ENCODE data around the gene CSMD2. TPM values are rescaled to one million over a fixed set of nuclear protein-coding genes. Genes with fewer than 3 reads are reported as not detected.

Gene CSMD2
- total RNA-seq, 6 donors from 2014 or later: 0.39 to 1.0 (median 0.52) TPM

DNA sequence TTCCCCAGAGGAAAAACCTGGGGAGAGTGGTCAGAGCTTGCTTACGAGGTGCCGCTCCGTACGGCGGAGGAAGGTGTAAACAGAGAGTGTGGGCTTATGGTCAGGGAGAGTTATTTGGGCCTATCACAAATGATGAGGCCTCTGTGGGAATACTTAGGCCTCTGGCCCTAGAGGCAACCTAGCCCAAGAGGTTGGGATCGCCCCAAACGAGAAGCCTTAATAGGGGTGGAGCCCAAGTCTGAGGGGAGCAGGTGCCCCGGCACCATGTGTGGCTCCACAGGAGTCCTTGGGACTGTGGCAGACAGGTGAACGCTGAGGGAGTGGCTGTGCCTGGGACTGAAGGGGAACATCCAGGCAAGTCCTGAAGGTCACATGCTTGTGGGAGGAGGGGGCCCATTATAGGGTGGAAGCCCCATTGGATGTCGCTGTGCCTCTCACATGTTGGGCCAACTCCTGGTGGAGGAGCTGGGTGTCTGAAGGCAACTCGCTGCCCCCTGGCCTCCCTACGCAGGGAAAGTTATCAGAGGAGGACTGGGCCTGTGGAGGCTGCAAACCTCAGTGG, 557.5 kb downstream of the CSMD2 start:
- Histone ChIP-seq H3K27ac (no peak overlapping the region), H3K36me3 (no peaks in the 10 kb centered on the region), H3K4me1 (no peaks in the 10 kb centered on the region), H3K9me3 (no peaks in the 10 kb centered on the region), H3K27me3 (no peaks in the 10 kb centered on the region), H3K4me3 (no peak overlapping the region)
- WGBS, 2 donors: 90 to 92% methylated on average over 12 of the region's 12 CpGs
- TF ChIP-seq EP300 (IDR thresholded peaks at IDR 0.05) (no peak), POLR2AphosphoS5 (IDR thresholded peaks at IDR 0.05) (no peak)
- ATAC-seq (ENCODE audit: low FRiP score in 2 of 2) (no peak), DNase-seq (no peak)

DNA sequence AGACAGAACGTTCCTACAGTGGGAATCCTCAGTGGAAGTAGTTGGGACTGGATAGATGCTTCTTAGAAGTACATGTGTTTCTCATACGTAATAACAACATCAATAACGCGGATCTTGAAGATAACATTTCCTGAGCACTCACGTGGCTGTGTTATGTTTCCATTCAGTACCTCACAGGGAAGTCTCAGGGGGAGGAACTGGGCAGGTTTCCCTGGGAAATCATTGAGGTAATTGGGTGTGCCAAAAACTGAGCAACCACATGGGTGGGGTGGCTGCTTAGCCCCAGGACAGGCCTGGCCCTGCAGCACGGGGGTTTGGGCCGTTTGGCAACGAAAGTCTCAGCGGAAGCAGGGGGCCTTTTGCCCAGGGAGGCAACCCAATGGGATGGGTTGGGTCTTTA, 558.8 kb downstream of the CSMD2 start:
- ATAC-seq (ENCODE audit: low FRiP score in 2 of 2) (peak in 1 of 2 donors; percentile 78), DNase-seq (no peak)
- 59 to 75% methylated on average over 9 of the region's 9 CpGs for WGBS, 2 donors
- no peaks in the 10 kb centered on the region for H3K36me3 ChIP-seq
- no peaks in the 10 kb centered on the region for H3K27me3 ChIP-seq
- no peak overlapping the region for H3K27ac ChIP-seq
- no peak for TF ChIP-seq EP300 (IDR thresholded peaks at IDR 0.05)
- no peak for TF ChIP-seq POLR2AphosphoS5 (IDR thresholded peaks at IDR 0.05)
- TF ChIP-seq, protein P1, sequence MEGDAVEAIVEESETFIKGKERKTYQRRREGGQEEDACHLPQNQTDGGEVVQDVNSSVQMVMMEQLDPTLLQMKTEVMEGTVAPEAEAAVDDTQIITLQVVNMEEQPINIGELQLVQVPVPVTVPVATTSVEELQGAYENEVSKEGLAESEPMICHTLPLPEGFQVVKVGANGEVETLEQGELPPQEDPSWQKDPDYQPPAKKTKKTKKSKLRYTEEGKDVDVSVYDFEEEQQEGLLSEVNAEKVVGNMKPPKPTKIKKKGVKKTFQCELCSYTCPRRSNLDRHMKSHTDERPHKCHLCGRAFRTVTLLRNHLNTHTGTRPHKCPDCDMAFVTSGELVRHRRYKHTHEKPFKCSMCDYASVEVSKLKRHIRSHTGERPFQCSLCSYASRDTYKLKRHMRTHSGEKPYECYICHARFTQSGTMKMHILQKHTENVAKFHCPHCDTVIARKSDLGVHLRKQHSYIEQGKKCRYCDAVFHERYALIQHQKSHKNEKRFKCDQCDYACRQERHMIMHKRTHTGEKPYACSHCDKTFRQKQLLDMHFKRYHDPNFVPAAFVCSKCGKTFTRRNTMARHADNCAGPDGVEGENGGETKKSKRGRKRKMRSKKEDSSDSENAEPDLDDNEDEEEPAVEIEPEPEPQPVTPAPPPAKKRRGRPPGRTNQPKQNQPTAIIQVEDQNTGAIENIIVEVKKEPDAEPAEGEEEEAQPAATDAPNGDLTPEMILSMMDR (IDR thresholded peaks at IDR 0.05): no peak
- TF ChIP-seq POLR2A (IDR thresholded peaks at IDR 0.05): no peak
- no peaks in the 10 kb centered on the region for H3K9me3 ChIP-seq
- H3K4me3 ChIP-seq: no peak overlapping the region
- no peaks in the 10 kb centered on the region for H3K4me1 ChIP-seq

DNA sequence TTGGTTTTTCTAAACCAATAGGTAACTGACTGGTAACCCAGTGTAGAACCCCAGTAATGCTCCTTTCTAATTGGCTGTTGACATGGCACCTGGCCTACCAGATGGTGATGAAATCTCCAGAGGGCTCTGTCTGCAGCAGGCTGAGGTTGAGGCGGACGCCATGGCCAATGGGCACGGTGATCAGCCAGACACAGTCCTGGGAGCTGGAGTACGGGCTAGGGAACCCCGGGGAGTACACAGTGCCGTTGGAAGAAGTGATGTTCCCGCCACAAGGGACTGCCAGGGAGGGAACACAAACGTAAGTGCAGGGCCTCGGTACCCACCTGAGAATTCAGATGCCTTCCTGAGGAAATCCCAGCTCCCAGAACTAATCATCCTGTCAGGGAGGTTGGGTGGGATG, 562.8 kb downstream of the CSMD2 start:
- no peak for ATAC-seq (ENCODE audit: low FRiP score in 2 of 2)
- no peak overlapping the region for H3K27ac ChIP-seq
- WGBS, 2 donors: 82 to 94% methylated on average over 9 of the region's 9 CpGs
- no peak for TF ChIP-seq POLR2A (IDR thresholded peaks at IDR 0.05)
- TF ChIP-seq EP300 (IDR thresholded peaks at IDR 0.05): no peak
- TF ChIP-seq, protein P1 (IDR thresholded peaks at IDR 0.05): no peak
- no peak for TF ChIP-seq POLR2AphosphoS5 (IDR thresholded peaks at IDR 0.05)
- no peaks in the 10 kb centered on the region for H3K27me3 ChIP-seq
- no peak for DNase-seq
- no peak overlapping the region for H3K4me3 ChIP-seq
- no peaks in the 10 kb centered on the region for H3K36me3 ChIP-seq
- no peaks in the 10 kb centered on the region for H3K9me3 ChIP-seq
- no peaks in the 10 kb centered on the region for H3K4me1 ChIP-seq

DNA sequence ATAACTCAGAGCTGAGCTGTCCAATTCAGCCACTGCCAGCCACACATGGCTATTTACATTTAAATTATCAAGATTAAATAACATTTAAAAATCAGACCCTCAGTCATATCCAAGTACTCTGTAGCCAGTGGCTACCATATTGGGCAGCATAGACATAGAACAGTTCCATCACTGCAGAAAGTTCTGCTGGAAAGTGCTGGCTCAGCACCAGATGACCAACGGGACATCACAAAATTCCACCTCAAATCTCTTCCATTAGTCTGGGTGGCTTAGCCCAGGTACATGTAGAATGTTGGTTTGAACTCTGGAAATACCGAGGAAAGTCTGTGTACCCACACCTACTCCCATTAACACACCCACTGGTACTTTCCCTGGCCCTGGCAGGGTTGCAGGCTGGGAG, 563.3 kb downstream of the CSMD2 start:
- 71 to 78% methylated on average over 2 of the region's 2 CpGs for WGBS, 2 donors
- DNase-seq: no peak
- no peak for TF ChIP-seq POLR2A (IDR thresholded peaks at IDR 0.05)
- no peak for TF ChIP-seq POLR2AphosphoS5 (IDR thresholded peaks at IDR 0.05)
- TF ChIP-seq, protein P1 (IDR thresholded peaks at IDR 0.05): no peak
- TF ChIP-seq EP300 (IDR thresholded peaks at IDR 0.05): no peak
- no peak for ATAC-seq (ENCODE audit: low FRiP score in 2 of 2)
- no peak overlapping the region for H3K27ac ChIP-seq
- H3K4me1 ChIP-seq: no peaks in the 10 kb centered on the region
- H3K9me3 ChIP-seq: no peaks in the 10 kb centered on the region
- no peaks in the 10 kb centered on the region for H3K36me3 ChIP-seq
- no peaks in the 10 kb centered on the region for H3K27me3 ChIP-seq
- no peak overlapping the region for H3K4me3 ChIP-seq

DNA sequence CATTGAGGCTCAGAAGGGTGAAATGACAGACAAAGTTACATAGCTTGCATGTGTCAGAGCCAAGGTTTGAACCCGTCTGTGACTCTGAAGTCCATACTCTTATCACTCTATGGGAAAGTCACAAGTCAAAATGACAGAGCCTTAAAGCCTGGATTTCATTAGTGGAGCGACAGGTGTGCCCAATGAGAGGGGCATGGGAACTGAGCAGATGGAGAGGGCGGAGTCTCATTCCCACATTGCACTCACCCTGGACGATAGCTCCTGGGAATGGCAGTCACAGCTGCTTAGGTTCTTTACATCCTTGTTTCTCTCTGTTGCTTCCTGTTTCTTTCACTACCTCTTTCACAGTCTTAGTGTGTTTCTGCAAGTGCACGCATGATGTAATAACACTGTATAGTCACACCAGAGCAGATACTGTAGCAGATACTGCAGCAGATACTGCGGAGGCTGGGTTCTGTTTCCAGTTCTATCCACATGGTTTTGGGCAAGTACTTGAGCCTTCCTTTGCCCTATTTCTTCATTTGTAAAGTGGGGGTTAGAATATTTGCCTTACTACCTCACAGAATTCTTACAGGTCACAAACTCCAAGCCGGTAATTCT, 565.4 kb downstream of the CSMD2 start:
- no peak overlapping the region for H3K27ac ChIP-seq
- TF ChIP-seq POLR2A (IDR thresholded peaks at IDR 0.05) (no peak), EP300 (IDR thresholded peaks at IDR 0.05) (no peak), POLR2AphosphoS5 (IDR thresholded peaks at IDR 0.05) (no peak)
- TF ChIP-seq, protein P1 (IDR thresholded peaks at IDR 0.05): no peak
- no peaks in the 10 kb centered on the region for H3K27me3 ChIP-seq
- no peaks in the 10 kb centered on the region for H3K4me1 ChIP-seq
- no peaks in the 10 kb centered on the region for H3K9me3 ChIP-seq
- no peak for ATAC-seq (ENCODE audit: low FRiP score in 2 of 2)
- 79 to 81% methylated on average over 7 of the region's 7 CpGs for WGBS, 2 donors
- no peak for DNase-seq
- H3K4me3 ChIP-seq: no peak overlapping the region
- H3K36me3 ChIP-seq: no peaks in the 10 kb centered on the region

All from upper lobe of left lung (tissue), 6 donors.